Endothelial cell of umbilical vein (primary cell): ENCODE results near the gene TADA2B. TPM values are rescaled to one million over a fixed set of nuclear protein-coding genes. Genes with fewer than 3 reads are reported as not detected.

Experiments
- BruUV-seq: library from RNA; stranded (reverse); fragments of 400-500 nt; replicated peaks from 2 replicates; lab custom pipeline; 2021; lab: Mats Ljungman, UMichigan
- CTCF ChIA-PET: fragments of 300-600, 350-600 bp; sonication (Branson Sonifier 250); formaldehyde crosslinking; loops from one replicate; lab custom pipeline; 2021; ENCODE audit warnings: antibody characterized with exemption, inconsistent platforms; lab: Charles Lee
- POLR2A ChIA-PET: fragments of 300-600, 350-600 bp; sonication (Branson Sonifier 250); formaldehyde crosslinking; loops from one replicate; lab custom pipeline; 2021; ENCODE audit warnings: antibody characterized with exemption, inconsistent platforms; lab: Charles Lee
- DNase-seq: peaks from one replicate; pipeline ENCODE4 v3.0.0-alpha.2; 2011; ENCODE audit warnings: low read depth, low spot score
- FAIRE-seq: peaks from 2 replicates; lab custom pipeline; 2011; peaks lifted over from hg19 to GRCh38; lab: Jason Lieb, UNC
- H2AFZ ChIP-seq: 2 replicates; pipeline ENCODE4 v1.6.0; 2012; ENCODE audit warnings: low read depth, low read length, control low read depth, inconsistent platforms
- H3K27ac ChIP-seq: 2 replicates; pipeline ENCODE4 v1.5.1; 2011; ENCODE audit warnings: low read depth, mild to moderate bottlenecking, control low read depth, low read length, moderate library complexity; ENCODE audit not compliant: insufficient read depth
- H3K27me3 ChIP-seq, 2 experiments: 2 replicates each; pipeline versions ENCODE4 v1.6.0 to v1.6.1; 2011; ENCODE audit warnings: low read length in 2 of 2, mixed read lengths in 1 of 2; ENCODE audit not compliant: control insufficient read depth in 2 of 2, insufficient read depth in 2 of 2
- H3K36me3 ChIP-seq, 2 experiments: 2 replicates in 1 of 2; 3 replicates in 1 of 2; pipeline ENCODE4 v1.5.1; 2011; ENCODE audit warnings: low read length in 2 of 2, mild to moderate bottlenecking in 1 of 2, moderate library complexity in 1 of 2; ENCODE audit not compliant: control insufficient read depth in 2 of 2, insufficient read depth in 2 of 2; ENCODE audit errors: extremely low read depth in 1 of 2
- H3K4me1 ChIP-seq: 3 replicates; pipeline ENCODE4 v1.5.1; 2011; ENCODE audit warnings: mild to moderate bottlenecking, low read length; ENCODE audit not compliant: control insufficient read depth, insufficient read depth; ENCODE audit errors: extremely low read depth
- H3K4me2 ChIP-seq: 2 replicates; pipeline ENCODE4 v1.6.1; 2011; ENCODE audit warnings: low read length, control low read depth, mixed read lengths; ENCODE audit not compliant: insufficient read depth
- H3K4me3 ChIP-seq, 3 experiments: fragments of 200-600 bp in 1 of 3; sonication (generic), shearing (Covaris generic) in 1 of 3; replicated peaks in 1 of 3; 2 replicates each; pipeline ENCODE4 v1.5.1; 2011 to 2016; ENCODE audit warnings: control low read depth in 3 of 3, low read length in 3 of 3, mild to moderate bottlenecking in 2 of 3, inconsistent platforms in 1 of 3, low read depth in 1 of 3, moderate library complexity in 1 of 3; ENCODE audit not compliant: insufficient read depth in 1 of 3
- H3K79me2 ChIP-seq: 2 replicates; pipeline ENCODE4 v1.6.0; 2012; ENCODE audit warnings: low read length, inconsistent platforms; ENCODE audit not compliant: control insufficient read depth, insufficient read depth
- H3K9ac ChIP-seq: replicated peaks from 2 replicates; pipeline ENCODE3; 2011; ENCODE audit warnings: low read length, control low read depth; ENCODE audit not compliant: insufficient read depth; ENCODE audit errors: extremely low read depth
- H3K9me1 ChIP-seq: replicated peaks from 3 replicates; pipeline ENCODE4 v1.6.0; 2011; ENCODE audit warnings: mild to moderate bottlenecking, low read length; ENCODE audit not compliant: control insufficient read depth, insufficient read depth; ENCODE audit errors: extremely low read depth
- H3K9me3 ChIP-seq: replicated peaks from 2 replicates; pipeline ENCODE4 v1.5.1; 2012; ENCODE audit warnings: low read length, inconsistent platforms; ENCODE audit not compliant: control insufficient read depth, insufficient read depth
- H4K20me1 ChIP-seq: replicated peaks from 2 replicates; pipeline ENCODE3; 2011; ENCODE audit warnings: mild to moderate bottlenecking, low read length; ENCODE audit not compliant: control insufficient read depth, insufficient read depth; ENCODE audit errors: extremely low read depth
- EZH2 ChIP-seq: IDR thresholded peaks from 2 replicates; pipeline ENCODE4 v1.6.1; 2012; ENCODE audit warnings: borderline replicate concordance, low read depth, mild to moderate bottlenecking, moderate library complexity, low read length, inconsistent platforms; ENCODE audit not compliant: severe bottlenecking
- FOS ChIP-seq: IDR thresholded peaks from 2 replicates; pipeline ENCODE4 v1.6.1; 2011; ENCODE audit warnings: mild to moderate bottlenecking, low read length, moderate library complexity, borderline replicate concordance; ENCODE audit not compliant: insufficient read depth
- GATA2 ChIP-seq: IDR thresholded peaks from 2 replicates; pipeline ENCODE4 v1.7.0; 2011; ENCODE audit warnings: low read depth, mild to moderate bottlenecking, moderate library complexity, mixed read lengths, low read length; ENCODE audit not compliant: insufficient read length, insufficient read depth
- JUN ChIP-seq: IDR thresholded peaks from 2 replicates; pipeline ENCODE4 v1.6.1; 2011; ENCODE audit warnings: borderline replicate concordance, low read depth; ENCODE audit not compliant: insufficient read length, insufficient read depth
- MAX ChIP-seq: IDR thresholded peaks from 2 replicates; pipeline ENCODE4 v1.6.1; 2011; ENCODE audit not compliant: insufficient read depth, insufficient read length
- MYC ChIP-seq: IDR thresholded peaks from one replicate; pipeline ENCODE4 v1.6.1; 2011; ENCODE audit warnings: mild to moderate bottlenecking, low read depth, low read length
- POLR2A ChIP-seq: IDR thresholded peaks from 2 replicates; pipeline ENCODE4 v1.6.1; 2012; ENCODE audit warnings: low read depth, mild to moderate bottlenecking, control low read depth, low read length
- POLR2AphosphoS5 ChIP-seq: IDR thresholded peaks from 2 replicates; pipeline ENCODE4 v1.6.1; 2012; ENCODE audit warnings: low read depth, mild to moderate bottlenecking, control low read depth, low read length, moderate library complexity; ENCODE audit not compliant: insufficient read depth
- dilution Hi-C: fragments of 300-500 bp; cut with MboI; formaldehyde crosslinking; loops from one replicate; pipeline ENCODE4 v1.15.0; 2019; ENCODE audit warnings: low sequenced_read_pairs; ENCODE audit not compliant: extremely low pct_ligation_motif_present
- intact Hi-C: fragments of 100-400 bp; cut with micrococcal nuclease; formaldehyde crosslinking; loops from one replicate; pipeline ENCODE4 v1.10.0; 2022
- polyA plus RNA-seq, 4 experiments: library from polyadenylated mRNA; depleted of rRNA in 3 of 4; stranded (reverse) in 3 of 4; unstranded in 1 of 4; fragments of >200 nt; gene quantifications; 2 replicates each; pipeline versions ENCODE4 v1.2.1 to v1.2.3, GENCODE V29; 2011 to 2012; ENCODE audit warnings: missing spikeins in 1 of 4
- total RNA-seq: library from RNA; stranded (reverse); gene quantifications from 2 replicates; pipeline ENCODE4 v1.2.3, GENCODE V29; 2021
- TF ChIP-seq, protein P1 (sequence below), 2 donors: IDR thresholded peaks; 1 replicate in 1 of 2; 2 replicates in 1 of 2; pipeline ENCODE4 v1.5.1; 2011; ENCODE audit warnings: low read length in 2 of 2, mild to moderate bottlenecking in 2 of 2, moderate library complexity in 2 of 2, control low read depth in 1 of 2, inconsistent platforms in 1 of 2, low read depth in 1 of 2; ENCODE audit not compliant: insufficient read depth in 1 of 2; ENCODE audit errors: extremely low read depth in 1 of 2

The TADA2B gene
- total and polyA plus RNA-seq, 2 donors (not counting 3 experiments of a cell fraction or from before 2014, with no cell fraction given): 5.5 to 11.5 TPM

GRCh38 chr4:7066493-7066892 is 23.3 kb downstream of the TADA2B start:
- H4K20me1 ChIP-seq: no peaks in the 10 kb centered on the region
- POLR2A ChIA-PET: no interaction called here

More at GRCh38 chr4:7066493-7066892, 23.3 kb downstream of the TADA2B start:
- H3K27ac ChIP-seq: no peak overlapping the region
- no peak for DNase-seq
- TSS peak; percentile 34 for BruUV-seq
- H3K27me3 ChIP-seq: no peaks in the 10 kb centered on the region
- H3K4me1 ChIP-seq: peaks cover 20% of the 10 kb centered on the region
- intact Hi-C loops (no loop called here), dilution Hi-C loops (no loop called here)
- no peak overlapping the region for H2AFZ ChIP-seq
- FAIRE-seq: no peak
- H3K9me3 ChIP-seq: no peaks in the 10 kb centered on the region
- CTCF ChIA-PET: interaction anchor here (0.9 to 8.6 kb wide), 8 partner anchors 11 to 346 kb away, joined by 3 to 79 read pairs (median 6); partner anchors contain the start of gene TADA2B
- H3K9ac ChIP-seq: peak overlapping the region; percentile 69
- H3K4me2 ChIP-seq: peak overlapping the region; percentile 89
- H3K4me3 ChIP-seq: peak overlapping the region in 2 of 3 experiments; percentile 44 to 58
- TF ChIP-seq POLR2A (no peak), FOS (no peak), POLR2AphosphoS5 (no peak), MAX (no peak), MYC (no peak), EZH2 (no peak), GATA2 (no peak), JUN (no peak)
- TF ChIP-seq, protein P1, sequence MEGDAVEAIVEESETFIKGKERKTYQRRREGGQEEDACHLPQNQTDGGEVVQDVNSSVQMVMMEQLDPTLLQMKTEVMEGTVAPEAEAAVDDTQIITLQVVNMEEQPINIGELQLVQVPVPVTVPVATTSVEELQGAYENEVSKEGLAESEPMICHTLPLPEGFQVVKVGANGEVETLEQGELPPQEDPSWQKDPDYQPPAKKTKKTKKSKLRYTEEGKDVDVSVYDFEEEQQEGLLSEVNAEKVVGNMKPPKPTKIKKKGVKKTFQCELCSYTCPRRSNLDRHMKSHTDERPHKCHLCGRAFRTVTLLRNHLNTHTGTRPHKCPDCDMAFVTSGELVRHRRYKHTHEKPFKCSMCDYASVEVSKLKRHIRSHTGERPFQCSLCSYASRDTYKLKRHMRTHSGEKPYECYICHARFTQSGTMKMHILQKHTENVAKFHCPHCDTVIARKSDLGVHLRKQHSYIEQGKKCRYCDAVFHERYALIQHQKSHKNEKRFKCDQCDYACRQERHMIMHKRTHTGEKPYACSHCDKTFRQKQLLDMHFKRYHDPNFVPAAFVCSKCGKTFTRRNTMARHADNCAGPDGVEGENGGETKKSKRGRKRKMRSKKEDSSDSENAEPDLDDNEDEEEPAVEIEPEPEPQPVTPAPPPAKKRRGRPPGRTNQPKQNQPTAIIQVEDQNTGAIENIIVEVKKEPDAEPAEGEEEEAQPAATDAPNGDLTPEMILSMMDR (IDR thresholded peaks at IDR 0.05; ENCODE audit: extremely low read depth in 1 of 2, insufficient read depth in 1 of 2, low read depth in 1 of 2, low read length in 2 of 2): no peak
- peaks cover 11 to 24% of the 10 kb centered on the region in 2 experiments for H3K36me3 ChIP-seq
- peaks cover 46% of the 10 kb centered on the region for H3K79me2 ChIP-seq
- no peaks in the 10 kb centered on the region for H3K9me1 ChIP-seq
